Measurements from ENCODE around the gene TMEM223.

- TF ChIP-seq POLR2AphosphoS5 (IDR thresholded peaks at IDR 0.05) (no peak), POLR2A (IDR thresholded peaks at IDR 0.05) (no peak), CTCF (IDR thresholded peaks at IDR 0.05) (no peak)
These were observed 44.2 kb downstream of the TMEM223 start for GRCh38 chr11:62747475-62748160.
